ENCODE measurements around the gene CFAP58.

CFAP58 gene

DNA sequence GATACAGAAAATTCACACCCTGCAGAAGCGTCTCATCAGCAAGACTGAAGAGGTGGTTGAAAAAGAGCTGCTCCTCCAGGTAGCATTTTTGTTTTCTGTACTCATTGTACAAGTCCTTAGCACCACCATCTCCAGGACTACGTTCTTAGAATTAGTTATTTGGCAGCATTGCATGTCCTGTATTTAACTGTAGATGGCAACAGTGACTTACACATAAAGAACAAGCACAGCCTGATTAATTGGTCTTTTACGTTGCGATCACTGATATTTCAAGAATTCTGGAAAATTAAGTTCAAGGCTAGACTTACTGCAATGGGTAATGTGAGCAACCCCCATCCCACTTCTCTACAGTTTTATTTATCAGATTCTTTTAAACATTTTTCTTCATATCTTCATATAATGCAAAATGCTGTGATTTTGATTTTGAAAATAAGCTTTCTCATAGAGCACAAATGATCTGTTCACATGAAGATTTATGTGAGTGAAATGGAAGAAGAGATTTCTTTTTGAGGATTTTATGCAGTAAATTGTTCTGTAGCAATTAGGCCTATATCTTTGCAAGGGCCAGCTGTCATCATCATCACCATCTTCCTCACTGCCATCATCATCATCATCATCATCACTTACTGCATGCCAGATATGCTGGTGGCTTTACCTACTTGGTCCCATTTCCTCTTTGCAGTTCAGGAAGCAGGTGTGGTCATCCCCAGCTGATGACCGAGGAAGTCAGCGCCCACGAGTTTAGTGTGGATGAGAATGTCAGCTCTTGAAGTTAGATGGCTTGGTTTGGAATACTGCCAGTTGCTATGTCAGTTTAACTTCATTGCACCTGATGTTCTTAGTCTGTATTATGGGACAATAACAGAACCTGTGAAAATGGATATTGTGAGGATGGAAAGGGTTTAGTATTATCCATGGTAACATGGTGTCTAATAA, 53.4 kb downstream of the CFAP58 start:
- Mint-ChIP-seq H3K4me3 (no peak overlapping the region), H3K27ac (no peak overlapping the region), H3K27me3 (peaks cover 10% of the 10 kb centered on the region), H3K9me3 (no peaks in the 10 kb centered on the region), H3K4me1 (ENCODE audit: low read depth) (no peaks in the 10 kb centered on the region), H3K36me3 (ENCODE audit: low read depth) (no peaks in the 10 kb centered on the region)
- DNase-seq, result no peak

DNA sequence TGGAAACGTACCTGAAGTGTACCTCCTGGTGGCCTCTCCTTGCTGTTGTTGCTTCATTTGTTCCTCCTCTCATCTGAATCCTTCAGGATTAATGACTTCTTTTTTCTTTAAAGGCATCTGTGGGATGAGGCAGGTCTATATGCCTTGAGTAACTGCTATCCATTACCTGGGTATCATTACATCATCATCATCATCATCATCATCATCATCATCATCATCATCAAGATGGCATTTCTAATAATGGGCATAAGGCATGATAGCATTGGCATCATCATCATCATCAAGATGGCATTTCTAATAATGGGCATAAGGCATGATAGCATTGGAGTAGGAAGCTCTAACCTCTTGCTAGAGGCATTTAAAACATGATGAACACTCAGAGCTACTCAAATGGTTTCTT, 59.9 kb downstream of the CFAP58 start:
- Mint-ChIP-seq H3K36me3 (ENCODE audit: low read depth) (no peaks in the 10 kb centered on the region), H3K4me3 (no peak overlapping the region), H3K27me3 (peaks cover 3% of the 10 kb centered on the region), H3K9me3 (no peaks in the 10 kb centered on the region), H3K4me1 (ENCODE audit: low read depth) (no peaks in the 10 kb centered on the region), H3K27ac (no peak overlapping the region)
- DNase-seq, result no peak

DNA sequence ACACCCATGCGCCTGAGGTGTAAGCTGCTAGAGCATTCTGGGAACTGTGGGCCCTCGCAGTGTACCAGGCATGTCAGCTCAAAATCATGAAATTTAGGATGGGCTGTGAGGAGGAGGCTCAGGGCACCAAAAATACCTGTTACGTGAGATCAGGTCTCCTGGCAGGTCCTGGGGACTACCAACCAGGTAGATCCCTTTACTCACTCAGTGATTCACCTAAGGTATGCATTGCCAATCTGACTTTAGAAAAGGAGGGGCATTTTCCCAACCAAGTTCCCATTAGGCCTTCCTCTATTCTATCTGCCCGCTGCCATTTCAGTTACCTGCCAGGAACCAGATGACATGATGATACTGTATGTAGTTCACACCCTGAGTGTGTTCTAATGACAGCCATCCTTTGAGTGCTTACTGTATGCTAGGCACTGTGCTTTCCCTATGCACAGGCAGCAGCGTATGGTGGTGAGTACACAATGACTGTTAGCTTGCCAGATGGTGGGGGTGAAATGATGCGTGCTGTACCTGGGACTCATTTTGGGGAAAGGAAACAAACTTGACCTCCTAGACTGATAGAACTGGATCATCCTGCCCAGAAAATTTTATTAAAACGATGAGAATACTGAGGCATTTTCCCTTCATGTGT, 62.0 kb downstream of the CFAP58 start:
- Mint-ChIP-seq H3K9me3 (no peaks in the 10 kb centered on the region), H3K36me3 (ENCODE audit: low read depth) (no peaks in the 10 kb centered on the region), H3K27me3 (peaks cover 3% of the 10 kb centered on the region)

GRCh38 chr10:104416851-104417250, 63.2 kb downstream of the CFAP58 start:
- Mint-ChIP-seq H3K27ac (no peak overlapping the region), H3K9me3 (no peaks in the 10 kb centered on the region), H3K4me1 (ENCODE audit: low read depth) (no peaks in the 10 kb centered on the region), H3K27me3 (peaks cover 3% of the 10 kb centered on the region), H3K36me3 (ENCODE audit: low read depth) (no peaks in the 10 kb centered on the region), H3K4me3 (no peak overlapping the region)
- no peak for DNase-seq

More for the DNA sequence above, 62.0 kb downstream of the CFAP58 start:
- DNase-seq, result no peak
- H3K4me3 Mint-ChIP-seq, result no peak overlapping the region
- no peaks in the 10 kb centered on the region for H3K4me1 Mint-ChIP-seq (ENCODE audit: low read depth)
- H3K27ac Mint-ChIP-seq, result no peak overlapping the region

- DNase-seq, result no peak
- Mint-ChIP-seq H3K27ac (no peak overlapping the region), H3K27me3 (peaks cover 3% of the 10 kb centered on the region), H3K4me3 (no peak overlapping the region), H3K9me3 (no peaks in the 10 kb centered on the region), H3K4me1 (ENCODE audit: low read depth) (no peaks in the 10 kb centered on the region), H3K36me3 (ENCODE audit: low read depth) (no peaks in the 10 kb centered on the region)
Measured at GRCh38 chr10:104417637-104418292, 64.1 kb downstream of the CFAP58 start.

- H3K36me3 Mint-ChIP-seq (ENCODE audit: low read depth), result no peaks in the 10 kb centered on the region
- no peaks in the 10 kb centered on the region for H3K4me1 Mint-ChIP-seq (ENCODE audit: low read depth)
- no peaks in the 10 kb centered on the region for H3K9me3 Mint-ChIP-seq
- no peak overlapping the region for H3K4me3 Mint-ChIP-seq
- no peak overlapping the region for H3K27ac Mint-ChIP-seq
- no peak for DNase-seq
- no peaks in the 10 kb centered on the region for H3K27me3 Mint-ChIP-seq
Measured at GRCh38 chr10:104424719-104425118, 71.1 kb downstream of the CFAP58 start.

DNA sequence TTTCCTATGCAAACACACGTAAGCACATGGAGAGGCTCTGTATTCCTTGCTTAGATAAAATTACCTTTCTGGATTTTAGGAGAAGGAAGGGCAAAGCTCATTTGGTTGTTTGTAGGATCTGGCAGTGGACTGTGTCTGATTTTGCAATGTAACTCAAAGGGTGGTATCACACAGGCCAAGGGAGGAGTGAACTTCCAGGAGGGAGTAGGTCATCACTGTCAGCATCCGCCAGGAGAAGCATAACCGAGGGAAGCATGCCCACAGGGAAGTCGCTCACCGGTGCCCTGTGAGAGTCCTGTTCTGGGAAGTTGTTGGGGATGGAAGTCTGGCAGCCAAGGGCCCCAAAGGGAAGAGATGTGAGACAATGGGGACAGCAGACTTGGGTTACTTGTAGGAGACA, 74.4 kb downstream of the CFAP58 start:
- Mint-ChIP-seq H3K36me3 (ENCODE audit: low read depth) (no peaks in the 10 kb centered on the region), H3K9me3 (no peaks in the 10 kb centered on the region), H3K27me3 (peaks cover 3% of the 10 kb centered on the region), H3K4me1 (ENCODE audit: low read depth) (no peaks in the 10 kb centered on the region), H3K4me3 (no peak overlapping the region), H3K27ac (no peak overlapping the region)
- no peak for DNase-seq

DNA sequence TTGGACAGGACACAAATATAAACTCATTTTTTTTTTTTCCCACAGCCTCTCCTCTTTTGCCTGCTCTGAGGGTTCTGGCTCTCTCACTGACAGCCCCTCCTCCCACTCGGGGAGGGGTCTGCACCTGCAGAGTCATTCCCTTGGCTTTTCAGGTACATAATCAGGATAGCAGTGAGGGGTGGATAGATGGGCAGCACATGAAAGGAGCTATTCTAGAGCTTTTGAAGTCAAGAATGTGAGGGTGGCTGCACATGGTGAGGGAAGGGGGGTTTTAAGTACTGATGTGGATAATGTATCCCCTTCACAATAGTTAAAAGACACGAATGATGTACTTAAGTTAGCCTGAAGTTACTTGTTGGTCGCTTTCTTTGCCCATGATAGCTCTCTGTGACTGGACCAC, 76.2 kb downstream of the CFAP58 start:
- H3K36me3 Mint-ChIP-seq (ENCODE audit: low read depth), result no peaks in the 10 kb centered on the region
- no peak overlapping the region for H3K27ac Mint-ChIP-seq
- no peak overlapping the region for H3K4me3 Mint-ChIP-seq
- peaks cover 7% of the 10 kb centered on the region for H3K27me3 Mint-ChIP-seq
- H3K4me1 Mint-ChIP-seq (ENCODE audit: low read depth), result no peaks in the 10 kb centered on the region
- no peak for DNase-seq
- no peaks in the 10 kb centered on the region for H3K9me3 Mint-ChIP-seq

GRCh38 chr10:104430360-104430759, 76.7 kb downstream of the CFAP58 start:
- no peak for DNase-seq
- peaks cover 9% of the 10 kb centered on the region for H3K27me3 Mint-ChIP-seq
- no peaks in the 10 kb centered on the region for H3K36me3 Mint-ChIP-seq (ENCODE audit: low read depth)
- H3K9me3 Mint-ChIP-seq, result no peaks in the 10 kb centered on the region
- no peak overlapping the region for H3K4me3 Mint-ChIP-seq
- H3K4me1 Mint-ChIP-seq (ENCODE audit: low read depth), result no peaks in the 10 kb centered on the region
- H3K27ac Mint-ChIP-seq, result no peak overlapping the region

- peaks cover 14% of the 10 kb centered on the region for H3K27me3 Mint-ChIP-seq
- no peaks in the 10 kb centered on the region for H3K9me3 Mint-ChIP-seq
- no peak overlapping the region for H3K4me3 Mint-ChIP-seq
- H3K27ac Mint-ChIP-seq, result no peak overlapping the region
- H3K36me3 Mint-ChIP-seq (ENCODE audit: low read depth), result no peaks in the 10 kb centered on the region
- DNase-seq, result no peak
- H3K4me1 Mint-ChIP-seq (ENCODE audit: low read depth), result no peaks in the 10 kb centered on the region
Measured at GRCh38 chr10:104433669-104434068, 80.0 kb downstream of the CFAP58 start.

DNA sequence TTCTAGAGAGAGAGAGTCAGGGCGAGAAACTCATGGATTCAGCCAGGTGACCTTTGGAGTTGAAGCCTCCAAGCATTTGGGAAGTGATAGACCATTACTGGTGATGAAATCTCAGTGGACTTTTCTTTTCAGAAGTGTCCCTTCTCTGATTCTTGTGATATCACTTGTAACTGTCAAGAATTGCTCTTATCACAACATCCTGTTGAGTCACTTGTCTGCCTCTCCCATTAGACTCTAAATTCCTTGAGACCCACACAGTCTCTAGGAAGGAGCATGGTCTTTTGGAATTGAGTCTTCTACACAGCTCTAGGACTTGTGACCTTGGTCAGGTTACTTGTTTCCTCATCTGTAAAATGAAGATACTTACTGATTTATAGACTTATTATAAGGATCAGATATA, 81.0 kb downstream of the CFAP58 start:
- peaks cover 14% of the 10 kb centered on the region for H3K27me3 Mint-ChIP-seq

DNA sequence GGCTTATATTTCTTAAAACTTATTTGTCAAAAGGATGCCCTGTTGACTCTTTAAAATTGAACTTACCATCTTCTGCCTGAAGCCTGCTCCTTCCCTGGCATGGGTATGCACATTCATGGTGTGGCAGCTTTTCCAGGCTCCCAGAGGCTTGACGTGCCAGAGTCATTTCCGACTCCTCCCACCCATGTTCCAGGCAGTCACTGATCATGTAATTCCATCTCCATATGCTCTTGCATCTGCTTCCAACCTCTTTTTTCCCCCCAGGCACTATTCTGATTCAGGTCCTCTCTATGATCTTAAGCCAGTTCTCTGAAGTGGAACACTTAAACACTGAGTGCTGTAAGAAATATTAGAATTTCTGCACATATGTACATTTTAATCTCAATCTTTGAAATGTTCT, 82.2 kb downstream of the CFAP58 start:
- H3K36me3 Mint-ChIP-seq (ENCODE audit: low read depth), result no peaks in the 10 kb centered on the region
- no peak overlapping the region for H3K27ac Mint-ChIP-seq
- H3K9me3 Mint-ChIP-seq, result no peaks in the 10 kb centered on the region
- no peak for DNase-seq
- H3K27me3 Mint-ChIP-seq, result peaks cover 18% of the 10 kb centered on the region
- no peaks in the 10 kb centered on the region for H3K4me1 Mint-ChIP-seq (ENCODE audit: low read depth)
- no peak overlapping the region for H3K4me3 Mint-ChIP-seq

More for the DNA sequence above, 81.0 kb downstream of the CFAP58 start:
- no peaks in the 10 kb centered on the region for H3K36me3 Mint-ChIP-seq (ENCODE audit: low read depth)
- no peaks in the 10 kb centered on the region for H3K4me1 Mint-ChIP-seq (ENCODE audit: low read depth)
- no peak for DNase-seq
- H3K9me3 Mint-ChIP-seq, result no peaks in the 10 kb centered on the region
- no peak overlapping the region for H3K4me3 Mint-ChIP-seq
- H3K27ac Mint-ChIP-seq, result no peak overlapping the region

DNA sequence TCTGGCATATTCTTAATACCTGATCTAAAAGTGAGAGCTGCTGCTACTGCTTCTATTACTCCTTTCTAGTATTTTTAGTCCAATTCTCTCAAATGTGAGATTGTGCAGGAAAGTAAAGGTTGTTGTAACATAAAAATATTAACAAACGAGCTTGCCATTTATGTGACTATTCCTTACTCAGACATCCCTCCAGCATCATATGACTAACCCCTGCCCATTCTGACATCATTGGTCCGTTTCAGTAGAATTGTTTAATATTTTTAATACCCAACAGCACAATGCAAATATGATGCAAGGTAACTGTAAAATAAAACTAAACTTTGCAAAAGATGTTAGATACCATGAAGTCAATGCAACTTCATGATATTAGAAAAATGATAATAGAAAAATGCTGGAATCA, 83.6 kb downstream of the CFAP58 start:
- no peaks in the 10 kb centered on the region for H3K36me3 Mint-ChIP-seq (ENCODE audit: low read depth)
- H3K4me3 Mint-ChIP-seq, result no peak overlapping the region
- DNase-seq, result no peak
- no peak overlapping the region for H3K27ac Mint-ChIP-seq
- H3K27me3 Mint-ChIP-seq, result peaks cover 16% of the 10 kb centered on the region
- H3K9me3 Mint-ChIP-seq, result no peaks in the 10 kb centered on the region
- no peaks in the 10 kb centered on the region for H3K4me1 Mint-ChIP-seq (ENCODE audit: low read depth)

DNA sequence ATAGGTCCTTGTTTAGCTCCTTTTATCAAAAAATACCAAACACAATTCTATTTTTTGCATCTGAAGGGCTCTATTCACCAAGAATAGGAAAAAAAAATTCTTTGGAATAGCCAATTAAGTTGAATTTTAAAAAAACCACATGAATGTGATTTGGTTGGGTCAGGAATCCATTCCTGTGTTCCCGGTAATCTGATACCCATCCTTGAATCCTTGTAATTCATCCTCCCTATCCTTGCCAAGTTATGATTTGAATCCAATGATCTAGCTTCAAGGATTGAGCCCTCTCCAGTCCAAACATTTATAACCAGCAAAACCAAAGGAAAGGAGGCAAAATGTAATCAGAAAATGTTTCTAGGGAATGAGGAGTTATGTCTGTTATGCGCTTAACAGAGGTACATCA, 86.6 kb downstream of the CFAP58 start:
- no peak overlapping the region for H3K4me3 Mint-ChIP-seq
- no peak for DNase-seq
- peaks cover 9% of the 10 kb centered on the region for H3K27me3 Mint-ChIP-seq
- H3K27ac Mint-ChIP-seq, result no peak overlapping the region
- H3K36me3 Mint-ChIP-seq (ENCODE audit: low read depth), result no peaks in the 10 kb centered on the region
- peaks cover 1% of the 10 kb centered on the region for H3K4me1 Mint-ChIP-seq (ENCODE audit: low read depth)
- H3K9me3 Mint-ChIP-seq, result no peaks in the 10 kb centered on the region

Data from activated T-cell treated with anti-CD3 and anti-CD28 coated beads, Interleukin-2, amount 50 U/mL, for 24 hours (primary cell).